Hepatocyte (in vitro differentiated cells): ENCODE data around the gene RBL1. TPM values are rescaled to one million over a fixed set of nuclear protein-coding genes. Genes with fewer than 3 reads are reported as not detected.
"Not testable (repeated sequence)": the region's sequence is repeated elsewhere in the genome, so short reads cannot be mapped to it uniquely, and the experiment has no call there.

Experiments used
- DNase-seq: peaks from one replicate; pipeline ENCODE4 v3.0.0-alpha.2; 2016; ENCODE audit warnings: low spot score
- H2AFZ ChIP-seq: fragments of 200-600 bp; sonication (generic); 2 replicates; pipeline ENCODE4 v1.6.0; 2016; ENCODE audit warnings: antibody characterized with exemption, mild to moderate bottlenecking
- H3K27ac ChIP-seq: fragments of 200-600 bp; sonication (generic); 2 replicates; pipeline ENCODE4 v1.5.1; 2016; ENCODE audit warnings: mild to moderate bottlenecking
- H3K27me3 ChIP-seq: fragments of 200-600 bp; sonication (generic); 2 replicates; pipeline ENCODE4 v1.6.1; 2016
- H3K36me3 ChIP-seq: fragments of 200-600 bp; sonication (generic); replicated peaks from 2 replicates; pipeline ENCODE4 v1.5.1; 2016; ENCODE audit warnings: low read depth; ENCODE audit not compliant: insufficient read depth
- H3K4me1 ChIP-seq: fragments of 200-600 bp; sonication (generic); 2 replicates; pipeline ENCODE4 v1.5.1; 2016; ENCODE audit warnings: mild to moderate bottlenecking, moderate library complexity; ENCODE audit not compliant: insufficient read depth
- H3K4me2 ChIP-seq: fragments of 200-600 bp; sonication (generic); 2 replicates; pipeline ENCODE4 v1.6.0; 2016
- H3K4me3 ChIP-seq: fragments of 200-600 bp; sonication (generic); 2 replicates; pipeline ENCODE4 v1.5.1; 2016; ENCODE audit warnings: mild to moderate bottlenecking
- H3K79me2 ChIP-seq: fragments of 200-600 bp; sonication (generic); 2 replicates; pipeline ENCODE4 v1.6.0; 2017; ENCODE audit warnings: mild to moderate bottlenecking
- H3K9me2 ChIP-seq: fragments of 200-600 bp; sonication (generic); replicated peaks from 2 replicates; pipeline ENCODE4 v1.6.0; 2017; ENCODE audit warnings: mild to moderate bottlenecking; ENCODE audit not compliant: insufficient read depth
- H3K9me3 ChIP-seq: fragments of 200-600 bp; sonication (generic); 2 replicates; pipeline ENCODE4 v1.5.1; 2016; ENCODE audit warnings: low read depth, mild to moderate bottlenecking
- H4K20me1 ChIP-seq: fragments of 200-600 bp; sonication (generic); 2 replicates; pipeline ENCODE4 v1.6.0; 2016; ENCODE audit warnings: mild to moderate bottlenecking; ENCODE audit not compliant: insufficient read depth, poor library complexity, severe bottlenecking
- CTCF ChIP-seq: fragments of 200-600 bp; sonication (generic); IDR thresholded peaks from 2 replicates; pipeline ENCODE4 v1.5.1; 2016; ENCODE audit warnings: antibody characterized with exemption, mild to moderate bottlenecking; ENCODE audit not compliant: poor library complexity
- EZH2 ChIP-seq: fragments of 200-600 bp; sonication (generic); IDR thresholded peaks from 2 replicates; pipeline ENCODE4 v1.6.1; 2016; ENCODE audit warnings: antibody characterized with exemption, mild to moderate bottlenecking, borderline replicate concordance
- EZH2phosphoT487 ChIP-seq: fragments of 200-600 bp; sonication (generic); IDR thresholded peaks from one replicate; pipeline ENCODE4 v1.6.1; 2018; ENCODE audit warnings: antibody characterized with exemption, mild to moderate bottlenecking, low read depth, moderate library complexity; ENCODE audit not compliant: unreplicated experiment, severe bottlenecking
- WGBS: methylation state at CpG from one replicate; pipeline ENCODE4 v1.1.6; 2016; ENCODE audit warnings: low lambda C conversion rate; ENCODE audit errors: missing lambda C conversion rate; 5-methylcytosine and 5-hydroxymethylcytosine counted together
- polyA plus RNA-seq: library from polyadenylated mRNA; unstranded; fragments of >200 nt; fragmentation: Nextera tagmentation; extraction: Ambion mirVana; gene quantifications from 2 replicates; pipeline ENCODE4 v1.2.1, GENCODE V29; 2016
- total RNA-seq: library from RNA; depleted of rRNA; stranded (reverse); fragments of >200 nt; gene quantifications from 2 replicates; pipeline ENCODE4 v1.2.3, GENCODE V29; 2014

The RBL1 gene
- total and polyA plus RNA-seq, 2 experiments from 2014 or later = 2.5 to 7.5 TPM

GRCh38 chr20:36997121-36997520 is 98.7 kb downstream of the RBL1 start:
- Histone ChIP-seq H2AFZ (no peak overlapping the region), H3K79me2 (no peaks in the 10 kb centered on the region), H3K27ac (no peak overlapping the region), H3K4me3 (no peak overlapping the region), H3K36me3 (no peaks in the 10 kb centered on the region), H3K27me3 (no peaks in the 10 kb centered on the region), H4K20me1 (no peaks in the 10 kb centered on the region), H3K4me1 (no peaks in the 10 kb centered on the region), H3K4me2 (no peak overlapping the region), H3K9me2 (no peaks in the 10 kb centered on the region), H3K9me3 (no peaks in the 10 kb centered on the region)
- TF ChIP-seq CTCF (no peak), EZH2 (no peak), EZH2phosphoT487 (no peak)
- 86% methylated on average over 1 of the region's 1 CpG for WGBS
- DNase-seq = no peak

- 95% methylated on average over 4 of the region's 4 CpGs for WGBS
- H4K20me1 ChIP-seq, H3K79me2 ChIP-seq, H2AFZ ChIP-seq, H3K27ac ChIP-seq, H3K27me3 ChIP-seq, H3K4me1 ChIP-seq, H3K36me3 ChIP-seq, H3K9me2 ChIP-seq, H3K4me2 ChIP-seq, DNase-seq, H3K9me3 ChIP-seq, H3K4me3 ChIP-seq: not testable (repeated sequence)
These were observed 101.6 kb downstream of the RBL1 start for GRCh38 chr20:36994221-36994620.

GRCh38 chr20:36992802-36993334 is 102.9 kb downstream of the RBL1 start:
- over 99% methylated on average over 4 of the region's 4 CpGs for WGBS
- Histone ChIP-seq H3K4me1 (no peaks in the 10 kb centered on the region), H3K9me3 (no peaks in the 10 kb centered on the region), H3K4me2 (no peak overlapping the region), H3K27ac (no peak overlapping the region), H3K4me3 (no peak overlapping the region), H4K20me1 (no peaks in the 10 kb centered on the region), H3K79me2 (no peaks in the 10 kb centered on the region), H3K36me3 (no peaks in the 10 kb centered on the region), H3K9me2 (no peaks in the 10 kb centered on the region), H3K27me3 (no peaks in the 10 kb centered on the region), H2AFZ (no peak overlapping the region)
- TF ChIP-seq EZH2phosphoT487 (no peak), EZH2 (no peak), CTCF (no peak)
- DNase-seq = no peak

GRCh38 chr20:36991703-36992102 is 104.1 kb downstream of the RBL1 start:
- Histone ChIP-seq H3K79me2 (no peaks in the 10 kb centered on the region), H3K4me1 (no peaks in the 10 kb centered on the region), H3K9me3 (no peaks in the 10 kb centered on the region), H2AFZ (no peak overlapping the region), H3K4me3 (no peak overlapping the region), H4K20me1 (no peaks in the 10 kb centered on the region), H3K36me3 (no peaks in the 10 kb centered on the region), H3K4me2 (no peak overlapping the region), H3K9me2 (no peaks in the 10 kb centered on the region), H3K27me3 (no peaks in the 10 kb centered on the region), H3K27ac (no peak overlapping the region)
- 94% methylated on average over 3 of the region's 3 CpGs for WGBS
- DNase-seq = no peak
- TF ChIP-seq EZH2 (no peak), CTCF (no peak), EZH2phosphoT487 (no peak)
